Rectal smooth muscle tissue (tissue), 1 donor: ENCODE results near the gene KLF9.
A peak's percentile ranks its signal among the peaks of the same experiment; 100 is the strongest.

Experiments
- H3K27ac ChIP-seq: one replicate; pipeline ENCODE4 v1.7.0; 2013; ENCODE audit warnings: low read depth, low read length, inconsistent platforms
- H3K27me3 ChIP-seq: one replicate; pipeline ENCODE4 v1.7.0; 2013; ENCODE audit warnings: low read length; ENCODE audit not compliant: control insufficient read depth, insufficient read depth
- H3K36me3 ChIP-seq: one replicate; pipeline ENCODE4 v1.7.0; 2013; ENCODE audit warnings: low read length; ENCODE audit not compliant: control insufficient read depth, insufficient read depth
- H3K4me1 ChIP-seq: one replicate; pipeline ENCODE4 v1.7.0; 2013; ENCODE audit warnings: low read length; ENCODE audit not compliant: control insufficient read depth, insufficient read depth
- H3K4me3 ChIP-seq: one replicate; pipeline ENCODE4 v1.7.0; 2013; ENCODE audit warnings: low read length
- H3K9ac ChIP-seq: one replicate; pipeline ENCODE4 v1.7.0; 2013; ENCODE audit warnings: low read length

The KLF9 gene

GRCh38 chr9:70413799-70414775, at the start of gene KLF9:
TSS of gene KLF9 (minus strand) at chr9:70414657. CDS start at chr9:70413363, 1,294 bp downstream.
- H3K27ac ChIP-seq: peak within 1 kb of the TSS; percentile 100
- peak within 1 kb of the TSS; percentile 95 for H3K4me3 ChIP-seq
- no peaks in the 10 kb centered on the region for H3K36me3 ChIP-seq
- no peaks in the 10 kb centered on the region for H3K27me3 ChIP-seq
- peak within 1 kb of the TSS; percentile 98 for H3K9ac ChIP-seq
- H3K4me1 ChIP-seq: peaks cover 25% of the 10 kb centered on the region

GRCh38 chr9:70463877-70464276, 49.4 kb upstream of the KLF9 start:
- peaks cover 3% of the 10 kb centered on the region for H3K4me1 ChIP-seq
- no peak overlapping the region for H3K9ac ChIP-seq
- H3K36me3 ChIP-seq: no peaks in the 10 kb centered on the region
- H3K27me3 ChIP-seq: no peaks in the 10 kb centered on the region
- H3K4me3 ChIP-seq: no peak overlapping the region
- no peak overlapping the region for H3K27ac ChIP-seq

- no peak overlapping the region for H3K27ac ChIP-seq
- H3K4me3 ChIP-seq: no peak overlapping the region
- H3K9ac ChIP-seq: no peak overlapping the region
- H3K4me1 ChIP-seq: peaks cover under 1% of the 10 kb centered on the region
- no peaks in the 10 kb centered on the region for H3K36me3 ChIP-seq
- no peaks in the 10 kb centered on the region for H3K27me3 ChIP-seq
These were observed 47.8 kb upstream of the KLF9 start for GRCh38 chr9:70462300-70462699.

GRCh38 chr9:70457235-70457634, 42.8 kb upstream of the KLF9 start:
- no peaks in the 10 kb centered on the region for H3K36me3 ChIP-seq
- H3K9ac ChIP-seq: no peak overlapping the region
- H3K4me1 ChIP-seq: no peaks in the 10 kb centered on the region
- no peak overlapping the region for H3K27ac ChIP-seq
- H3K27me3 ChIP-seq: no peaks in the 10 kb centered on the region
- H3K4me3 ChIP-seq: no peak overlapping the region

- H3K9ac ChIP-seq: no peak overlapping the region
- H3K27me3 ChIP-seq: no peaks in the 10 kb centered on the region
- no peak overlapping the region for H3K4me3 ChIP-seq
- H3K27ac ChIP-seq: no peak overlapping the region
- H3K36me3 ChIP-seq: no peaks in the 10 kb centered on the region
- no peaks in the 10 kb centered on the region for H3K4me1 ChIP-seq
These were observed 41.7 kb upstream of the KLF9 start for GRCh38 chr9:70455993-70456704.

GRCh38 chr9:70452365-70452764, 37.9 kb upstream of the KLF9 start:
- H3K4me3 ChIP-seq: no peak overlapping the region
- no peak overlapping the region for H3K27ac ChIP-seq
- H3K4me1 ChIP-seq: no peaks in the 10 kb centered on the region
- H3K36me3 ChIP-seq: no peaks in the 10 kb centered on the region
- no peaks in the 10 kb centered on the region for H3K27me3 ChIP-seq
- no peak overlapping the region for H3K9ac ChIP-seq

- Histone ChIP-seq H3K27me3 (no peaks in the 10 kb centered on the region), H3K9ac (no peak overlapping the region), H3K36me3 (no peaks in the 10 kb centered on the region), H3K27ac (no peak overlapping the region), H3K4me1 (no peaks in the 10 kb centered on the region), H3K4me3 (no peak overlapping the region)
These were observed 37.3 kb upstream of the KLF9 start for GRCh38 chr9:70451765-70452164.

- H3K4me1 ChIP-seq: no peaks in the 10 kb centered on the region
- H3K9ac ChIP-seq: no peak overlapping the region
- no peaks in the 10 kb centered on the region for H3K36me3 ChIP-seq
- H3K27ac ChIP-seq: no peak overlapping the region
- H3K4me3 ChIP-seq: no peak overlapping the region
- H3K27me3 ChIP-seq: no peaks in the 10 kb centered on the region
These were observed 36.3 kb upstream of the KLF9 start for GRCh38 chr9:70450738-70451137.

GRCh38 chr9:70449461-70449860, 35.0 kb upstream of the KLF9 start:
- no peaks in the 10 kb centered on the region for H3K36me3 ChIP-seq
- no peak overlapping the region for H3K27ac ChIP-seq
- no peaks in the 10 kb centered on the region for H3K4me1 ChIP-seq
- no peak overlapping the region for H3K9ac ChIP-seq
- H3K4me3 ChIP-seq: no peak overlapping the region
- no peaks in the 10 kb centered on the region for H3K27me3 ChIP-seq

GRCh38 chr9:70448919-70449318, 34.5 kb upstream of the KLF9 start:
- no peak overlapping the region for H3K9ac ChIP-seq
- H3K4me3 ChIP-seq: no peak overlapping the region
- no peak overlapping the region for H3K27ac ChIP-seq
- H3K4me1 ChIP-seq: no peaks in the 10 kb centered on the region
- no peaks in the 10 kb centered on the region for H3K27me3 ChIP-seq
- no peaks in the 10 kb centered on the region for H3K36me3 ChIP-seq

GRCh38 chr9:70444904-70445303, 30.4 kb upstream of the KLF9 start:
- Histone ChIP-seq H3K9ac (no peak overlapping the region), H3K36me3 (no peaks in the 10 kb centered on the region), H3K27me3 (no peaks in the 10 kb centered on the region), H3K4me1 (peaks cover 2% of the 10 kb centered on the region), H3K27ac (no peak overlapping the region), H3K4me3 (no peak overlapping the region)

- Histone ChIP-seq H3K36me3 (no peaks in the 10 kb centered on the region), H3K4me1 (peaks cover 4% of the 10 kb centered on the region), H3K9ac (no peak overlapping the region), H3K27ac (no peak overlapping the region), H3K4me3 (no peak overlapping the region), H3K27me3 (no peaks in the 10 kb centered on the region)
These were observed 27.9 kb upstream of the KLF9 start for GRCh38 chr9:70442328-70442848.
